Trophoblast cell (in vitro differentiated cells and primary cell): Measurements from ENCODE around the gene SYTL1.

Source experiments
- DNase-seq, 2 donors: peaks; one replicate each; pipeline ENCODE4 v3.0.0-alpha.2; 2016
- H2AFZ ChIP-seq: 2 replicates; pipeline ENCODE4 v1.6.1; 2013; ENCODE audit warnings: low read length, moderate library complexity, mild to moderate bottlenecking; ENCODE audit not compliant: insufficient read depth, poor library complexity
- H2AK5ac ChIP-seq: 2 replicates; pipeline ENCODE4 v1.6.1; 2013; ENCODE audit warnings: mild to moderate bottlenecking, low read length
- H2BK120ac ChIP-seq: 2 replicates; pipeline ENCODE4 v1.6.1; 2013; ENCODE audit warnings: low read length, mild to moderate bottlenecking, moderate library complexity; ENCODE audit not compliant: insufficient read depth, poor library complexity
- H2BK12ac ChIP-seq: 2 replicates; pipeline ENCODE4 v1.6.1; 2013; ENCODE audit warnings: mild to moderate bottlenecking, low read length, moderate library complexity
- H2BK5ac ChIP-seq: 2 replicates; pipeline ENCODE4 v1.6.1; 2013; ENCODE audit warnings: low read length, low read depth, moderate library complexity, mild to moderate bottlenecking; ENCODE audit not compliant: poor library complexity
- H3K14ac ChIP-seq: 2 replicates; pipeline ENCODE4 v1.6.1; 2013; ENCODE audit warnings: mild to moderate bottlenecking, low read length
- H3K18ac ChIP-seq: 2 replicates; pipeline ENCODE4 v1.6.1; 2013; ENCODE audit warnings: mild to moderate bottlenecking, low read length
- H3K23ac ChIP-seq: 2 replicates; pipeline ENCODE4 v1.6.1; 2013; ENCODE audit warnings: low read length
- H3K27ac ChIP-seq: 2 replicates; pipeline ENCODE4 v1.5.1; 2013; ENCODE audit warnings: low read depth, mild to moderate bottlenecking, inconsistent platforms, low read length, moderate library complexity
- H3K27me3 ChIP-seq: 2 replicates; pipeline ENCODE4 v1.6.1; 2013; ENCODE audit warnings: inconsistent platforms, mild to moderate bottlenecking, low read length, moderate library complexity; ENCODE audit not compliant: insufficient read depth
- H3K36me3 ChIP-seq, 2 experiments: 1 replicate in 1 of 2; 2 replicates in 1 of 2; pipeline ENCODE4 v1.6.1; 2013; ENCODE audit warnings: low read length in 2 of 2, mild to moderate bottlenecking in 2 of 2, moderate library complexity in 1 of 2; ENCODE audit not compliant: insufficient read depth in 2 of 2, control insufficient read depth in 1 of 2
- H3K4ac ChIP-seq: 2 replicates; pipeline ENCODE4 v1.6.1; 2013; ENCODE audit warnings: low read depth, mild to moderate bottlenecking, low read length, moderate library complexity
- H3K4me1 ChIP-seq, 2 experiments: 1 replicate in 1 of 2; 2 replicates in 1 of 2; pipeline ENCODE4 v1.6.1; 2013; ENCODE audit warnings: low read length in 2 of 2, mild to moderate bottlenecking in 2 of 2, moderate library complexity in 1 of 2; ENCODE audit not compliant: insufficient read depth in 2 of 2, control insufficient read depth in 1 of 2
- H3K4me2 ChIP-seq: 2 replicates; pipeline ENCODE4 v1.6.1; 2013; ENCODE audit warnings: inconsistent platforms, mild to moderate bottlenecking, low read length, moderate library complexity
- H3K4me3 ChIP-seq: 2 replicates; pipeline ENCODE4 v1.5.1; 2013; ENCODE audit warnings: mild to moderate bottlenecking, low read depth, low read length, inconsistent platforms
- H3K79me1 ChIP-seq: one replicate; pipeline ENCODE4 v1.6.1; 2013; ENCODE audit warnings: low read length
- H3K79me2 ChIP-seq: 2 replicates; pipeline ENCODE4 v1.6.1; 2013; ENCODE audit warnings: low read length, mild to moderate bottlenecking; ENCODE audit not compliant: control insufficient read depth, insufficient read depth, poor library complexity
- H3K9ac ChIP-seq: 2 replicates; pipeline ENCODE4 v1.6.1; 2013; ENCODE audit warnings: mild to moderate bottlenecking, low read length
- H3K9me3 ChIP-seq: 2 replicates; pipeline ENCODE4 v1.6.1; 2013; ENCODE audit warnings: low read depth, mild to moderate bottlenecking, control low read depth, inconsistent platforms, low read length; ENCODE audit not compliant: insufficient read depth
- H4K12ac ChIP-seq: 2 replicates; pipeline ENCODE4 v1.6.1; 2013; ENCODE audit warnings: low read depth, mild to moderate bottlenecking, low read length, moderate library complexity
- H4K8ac ChIP-seq: 2 replicates; pipeline ENCODE4 v1.6.1; 2013; ENCODE audit warnings: low read depth, mild to moderate bottlenecking, low read length, moderate library complexity
- H4K91ac ChIP-seq: one replicate; pipeline ENCODE4 v1.6.1; 2013; ENCODE audit warnings: low read depth, mild to moderate bottlenecking, low read length, moderate library complexity
- WGBS: extraction: QIAGEN DNeasy Blood & Tissue Kit; methylation state at CpG from one replicate; pipeline ENCODE4 v1.1.7; 2013; ENCODE audit warnings: missing lambda C conversion rate; ENCODE audit not compliant: insufficient read length, insufficient coverage; ENCODE audit errors: extremely low coverage; 5-methylcytosine and 5-hydroxymethylcytosine counted together

Gene SYTL1

DNA sequence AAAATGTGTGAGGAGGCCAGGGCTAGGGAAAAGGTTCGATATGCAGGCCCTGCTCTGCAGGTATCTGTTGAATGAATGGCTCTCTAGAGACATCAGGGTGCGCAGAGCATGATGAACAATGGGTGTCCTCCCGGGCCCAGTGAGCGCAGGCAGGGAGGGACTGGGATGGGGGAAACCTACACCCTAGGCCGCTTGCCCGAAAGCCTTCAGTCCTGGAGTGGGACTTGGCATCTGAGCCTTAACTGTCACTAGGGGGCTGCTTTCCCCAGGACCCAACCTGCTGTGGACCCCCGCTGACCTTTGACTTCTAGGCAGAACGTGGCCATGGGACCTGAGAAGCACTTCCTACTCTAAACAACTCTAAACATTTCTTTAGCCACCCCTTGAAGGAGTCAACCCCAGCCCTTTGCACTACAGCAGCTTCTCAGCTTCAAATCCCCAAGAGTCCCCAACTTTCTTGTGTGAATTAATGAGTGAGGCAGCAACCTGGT is 25.4 kb downstream of the SYTL1 start:
- Histone ChIP-seq H3K18ac (no peak overlapping the region), H3K23ac (no peak overlapping the region), H2AFZ (no peak overlapping the region), H2BK5ac (no peak overlapping the region), H3K27me3 (no peaks in the 10 kb centered on the region), H3K36me3 (peaks cover 0 to 4% of the 10 kb centered on the region in 2 experiments), H3K27ac (no peak overlapping the region), H2BK120ac (no peak overlapping the region), H3K79me1 (peaks cover 11% of the 10 kb centered on the region), H2AK5ac (no peak overlapping the region), H3K79me2 (peaks cover 1% of the 10 kb centered on the region), H3K4me3 (no peak overlapping the region), H3K14ac (no peak overlapping the region), H4K8ac (no peak overlapping the region), H4K12ac (no peak overlapping the region), H3K4me1 (peaks cover 17% of the 10 kb centered on the region in 2 experiments), H3K4me2 (peak overlapping the region; percentile 74), H2BK12ac (no peak overlapping the region), H3K9me3 (peaks cover 5% of the 10 kb centered on the region), H3K4ac (no peak overlapping the region), H3K9ac (no peak overlapping the region), H4K91ac (no peak overlapping the region)
- DNase-seq: no peak
- whole genome bisulfite sequencing: no CpG with 5 or more reads among the region's 8 CpGs

DNA sequence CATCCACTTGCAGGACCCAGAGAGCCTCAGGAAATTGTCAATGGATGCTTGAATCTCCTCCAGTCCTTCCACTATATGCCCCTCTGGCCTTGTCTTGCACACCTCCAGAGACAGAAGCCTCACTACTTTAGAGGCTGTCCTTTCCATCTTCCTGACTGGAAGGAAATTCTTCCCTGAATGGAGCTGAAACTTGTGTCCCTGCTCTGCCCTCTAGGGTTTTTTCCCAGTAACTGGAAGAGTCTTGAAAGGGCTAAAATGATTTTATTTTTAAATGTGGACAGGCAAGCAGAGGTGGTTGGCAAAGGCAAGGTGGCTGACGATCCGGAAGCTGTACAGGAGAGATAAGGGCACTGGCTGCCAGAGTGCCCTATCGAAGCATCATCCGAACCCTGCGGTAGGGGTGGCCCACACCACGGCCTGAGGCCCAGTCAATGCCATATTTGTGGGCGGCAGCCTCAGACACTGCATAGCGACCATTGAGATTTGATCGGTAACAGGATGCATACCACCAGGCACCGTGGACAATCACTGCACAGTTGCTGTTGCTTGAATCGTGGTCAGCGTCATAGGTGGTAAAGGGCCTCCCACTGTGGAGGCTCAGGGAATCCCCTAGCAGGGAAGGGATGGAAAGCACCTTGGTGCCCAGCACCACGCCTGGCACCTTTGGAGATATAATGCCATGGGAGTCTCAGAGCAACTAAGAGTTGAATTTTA is 27.2 kb downstream of the SYTL1 start:
- H3K27ac ChIP-seq: no peak overlapping the region
- H4K91ac ChIP-seq: no peak overlapping the region
- no peak overlapping the region for H3K9ac ChIP-seq
- peaks cover 1% of the 10 kb centered on the region for H3K79me2 ChIP-seq
- DNase-seq: peak in 1 of 2 donors; percentile 33
- no peaks in the 10 kb centered on the region for H3K36me3 ChIP-seq
- no peak overlapping the region for H2BK5ac ChIP-seq
- H2AFZ ChIP-seq: no peak overlapping the region
- H3K4me2 ChIP-seq: no peak overlapping the region
- H3K23ac ChIP-seq: no peak overlapping the region
- no CpG with 5 or more reads among the region's 13 CpGs for WGBS
- H3K79me1 ChIP-seq: peaks cover 11% of the 10 kb centered on the region
- H2AK5ac ChIP-seq: no peak overlapping the region
- no peak overlapping the region for H2BK12ac ChIP-seq
- H2BK120ac ChIP-seq: no peak overlapping the region
- no peak overlapping the region for H3K4me3 ChIP-seq
- H4K8ac ChIP-seq: no peak overlapping the region
- no peaks in the 10 kb centered on the region for H3K27me3 ChIP-seq
- H3K9me3 ChIP-seq: peaks cover 3% of the 10 kb centered on the region
- peaks cover 15 to 16% of the 10 kb centered on the region in 2 experiments for H3K4me1 ChIP-seq
- H4K12ac ChIP-seq: no peak overlapping the region
- no peak overlapping the region for H3K4ac ChIP-seq
- H3K18ac ChIP-seq: no peak overlapping the region
- no peak overlapping the region for H3K14ac ChIP-seq

DNA sequence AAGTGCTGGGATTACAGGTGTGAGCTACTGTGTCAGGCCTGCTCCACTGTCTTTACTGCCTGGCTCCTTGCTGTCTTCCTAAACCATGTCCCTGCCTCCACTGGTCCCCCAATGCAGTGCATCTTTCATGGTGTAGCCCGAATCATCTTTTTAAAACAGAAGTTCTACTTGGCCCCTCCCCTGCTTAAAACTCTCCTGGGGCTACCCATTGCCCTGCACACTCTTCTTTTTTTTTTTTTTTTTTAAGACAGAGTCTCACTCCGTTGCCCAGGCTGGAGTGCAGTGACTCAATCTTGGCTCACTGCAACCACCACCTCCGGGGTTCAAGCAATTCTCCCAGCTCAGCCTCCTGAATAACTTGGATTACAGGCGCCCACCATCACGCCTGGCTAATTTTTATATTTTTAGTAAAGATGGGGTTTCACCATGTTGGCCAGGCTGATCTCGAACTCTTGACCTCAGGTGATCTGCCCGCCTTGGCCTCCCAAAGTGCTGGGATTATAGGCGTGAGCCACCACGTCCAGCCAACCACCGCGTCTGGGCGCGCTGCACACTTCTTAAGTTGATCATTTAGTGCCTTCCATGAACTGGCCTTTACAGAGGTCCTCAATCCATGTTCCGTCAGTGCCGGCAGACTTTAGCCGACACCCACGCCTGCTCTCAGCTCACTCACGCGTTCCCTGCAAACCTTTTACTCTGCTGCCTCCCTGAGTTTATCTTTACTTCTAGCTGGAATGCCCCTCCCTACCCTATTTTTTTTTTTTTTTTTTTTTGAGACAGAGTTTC is 30.4 kb downstream of the SYTL1 start:
- no peak overlapping the region for H3K18ac ChIP-seq
- H3K23ac ChIP-seq: no peak overlapping the region
- no peak for DNase-seq
- no peaks in the 10 kb centered on the region for H3K9me3 ChIP-seq
- H4K12ac ChIP-seq: no peak overlapping the region
- H3K14ac ChIP-seq: no peak overlapping the region
- H3K4me1 ChIP-seq: peaks cover under 1% of the 10 kb centered on the region in 2 experiments
- no peak overlapping the region for H2BK5ac ChIP-seq
- H3K27ac ChIP-seq: no peak overlapping the region
- H3K36me3 ChIP-seq: no peaks in the 10 kb centered on the region
- H3K79me2 ChIP-seq: no peaks in the 10 kb centered on the region
- no peak overlapping the region for H3K9ac ChIP-seq
- no peak overlapping the region for H3K4ac ChIP-seq
- no peaks in the 10 kb centered on the region for H3K79me1 ChIP-seq
- no peak overlapping the region for H3K4me3 ChIP-seq
- WGBS: no CpG with 5 or more reads among the region's 19 CpGs
- H4K91ac ChIP-seq: no peak overlapping the region
- no peak overlapping the region for H2BK120ac ChIP-seq
- H2BK12ac ChIP-seq: no peak overlapping the region
- no peaks in the 10 kb centered on the region for H3K27me3 ChIP-seq
- no peak overlapping the region for H4K8ac ChIP-seq
- no peak overlapping the region for H2AK5ac ChIP-seq
- H3K4me2 ChIP-seq: no peak overlapping the region
- no peak overlapping the region for H2AFZ ChIP-seq

DNA sequence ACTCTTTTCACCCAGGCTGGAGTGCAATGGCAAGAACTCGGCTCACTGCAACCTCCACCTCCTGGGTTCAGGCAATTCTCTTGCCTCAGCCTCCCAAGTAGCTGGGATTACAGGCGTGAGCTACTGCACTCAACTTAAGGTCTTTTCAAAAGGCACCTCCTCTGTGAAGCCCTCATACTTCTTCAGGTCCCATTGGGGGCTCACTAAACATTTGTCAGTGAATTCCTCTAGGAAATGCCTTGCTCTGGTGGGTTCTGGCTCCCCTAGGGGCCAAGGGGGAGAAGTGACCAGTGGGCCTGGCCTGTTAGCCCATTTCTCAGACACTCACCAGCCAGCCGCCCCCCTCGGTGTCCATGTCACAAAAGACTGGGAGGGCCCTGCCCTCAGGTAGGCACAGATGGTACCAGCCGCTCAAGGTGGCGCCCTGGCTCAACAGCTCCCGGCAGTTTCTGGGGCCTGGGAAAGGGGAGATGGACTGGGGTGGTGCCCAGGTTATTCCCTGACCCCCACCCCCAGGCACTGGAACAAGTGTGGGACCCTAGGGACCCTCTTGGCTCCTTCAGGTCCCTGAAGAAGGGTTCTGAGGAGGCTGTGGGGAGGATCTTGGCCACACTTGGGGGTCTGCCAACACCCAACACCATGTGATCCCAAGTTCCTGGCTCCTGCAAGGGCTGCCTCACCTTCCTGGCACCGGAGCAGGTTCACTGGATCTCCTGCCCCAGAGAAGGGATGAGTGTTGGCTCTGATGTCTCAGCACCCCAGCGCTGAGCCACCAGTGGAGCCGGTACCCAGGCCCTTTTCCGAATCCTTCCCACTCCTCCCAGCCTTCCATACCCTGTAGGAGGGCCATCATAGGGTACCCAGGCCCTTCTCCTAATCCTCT is 31.2 kb downstream of the SYTL1 start:
- Histone ChIP-seq H3K4me2 (no peak overlapping the region), H3K27me3 (no peaks in the 10 kb centered on the region), H3K79me1 (no peaks in the 10 kb centered on the region), H4K8ac (no peak overlapping the region), H2BK120ac (no peak overlapping the region), H3K4me3 (no peak overlapping the region), H3K79me2 (no peaks in the 10 kb centered on the region), H3K9me3 (no peaks in the 10 kb centered on the region), H3K27ac (no peak overlapping the region), H3K9ac (no peak overlapping the region), H3K36me3 (no peaks in the 10 kb centered on the region), H2AFZ (no peak overlapping the region), H3K14ac (no peak overlapping the region), H3K4me1 (no peaks in the 10 kb centered on the region), H3K23ac (no peak overlapping the region), H3K4ac (no peak overlapping the region), H4K91ac (no peak overlapping the region), H2AK5ac (no peak overlapping the region), H3K18ac (no peak overlapping the region), H2BK5ac (no peak overlapping the region), H2BK12ac (no peak overlapping the region), H4K12ac (no peak overlapping the region)
- DNase-seq: no peak
- WGBS: no CpG with 5 or more reads among the region's 11 CpGs
